HAP-1 (cell line): ENCODE measurements around the gene IRAK1.
A peak's percentile ranks its signal among the peaks of the same experiment; 100 is the strongest.

Experiments
- DNase-seq, 2 experiments: peaks; one replicate each; pipeline ENCODE4 v3.0.0-alpha.2; 2016 to 2020; ENCODE audit warnings: low spot score in 2 of 2
- H3K27me3 ChIP-seq: fragments of 250-450 bp; sonication (Bioruptor Pico); 2 replicates; pipeline ENCODE4 v1.5.1; 2020; ENCODE audit warnings: low read depth, mild to moderate bottlenecking, moderate library complexity
- H3K36me3 ChIP-seq: fragments of 250-450 bp; sonication (Bioruptor Pico); replicated peaks from 2 replicates; pipeline ENCODE4 v1.5.1; 2020; ENCODE audit warnings: mild to moderate bottlenecking
- H3K4me1 ChIP-seq: fragments of 250-450 bp; sonication (Bioruptor Pico); 2 replicates; pipeline ENCODE4 v1.5.1; 2020; ENCODE audit warnings: mild to moderate bottlenecking
- H3K4me3 ChIP-seq: fragments of 250-450 bp; sonication (Bioruptor Pico); 2 replicates; pipeline ENCODE4 v1.5.1; 2020; ENCODE audit warnings: mild to moderate bottlenecking, moderate library complexity
- H3K9me3 ChIP-seq: fragments of 250-450 bp; sonication (Bioruptor Pico); 2 replicates; pipeline ENCODE4 v1.5.1; 2020; ENCODE audit warnings: mild to moderate bottlenecking, moderate library complexity
- in situ Hi-C: fragments of 300-500 bp; cut with MboI; formaldehyde crosslinking; loops from 3 replicates; pipeline ENCODE4 v1.14.3; 2020; ENCODE audit warnings: low sequenced_read_pairs, inconsistent platforms, mixed read lengths

Gene IRAK1

GRCh38 chrX:154032653-154033052, 13.0 kb upstream of the IRAK1 start:
- no peak for DNase-seq
- no peaks in the 10 kb centered on the region for H3K27me3 ChIP-seq
- no peaks in the 10 kb centered on the region for H3K9me3 ChIP-seq
- no peaks in the 10 kb centered on the region for H3K4me1 ChIP-seq
- H3K4me3 ChIP-seq, result no peak overlapping the region
- in situ Hi-C loops, result no loop called here
- H3K36me3 ChIP-seq, result peaks cover 47% of the 10 kb centered on the region

GRCh38 chrX:154032160-154032559, 12.5 kb upstream of the IRAK1 start:
- no peaks in the 10 kb centered on the region for H3K27me3 ChIP-seq
- in situ Hi-C loops, result no loop called here
- H3K9me3 ChIP-seq, result no peaks in the 10 kb centered on the region
- H3K4me3 ChIP-seq, result no peak overlapping the region
- peaks cover 52% of the 10 kb centered on the region for H3K36me3 ChIP-seq
- no peak for DNase-seq
- H3K4me1 ChIP-seq, result no peaks in the 10 kb centered on the region

DNA sequence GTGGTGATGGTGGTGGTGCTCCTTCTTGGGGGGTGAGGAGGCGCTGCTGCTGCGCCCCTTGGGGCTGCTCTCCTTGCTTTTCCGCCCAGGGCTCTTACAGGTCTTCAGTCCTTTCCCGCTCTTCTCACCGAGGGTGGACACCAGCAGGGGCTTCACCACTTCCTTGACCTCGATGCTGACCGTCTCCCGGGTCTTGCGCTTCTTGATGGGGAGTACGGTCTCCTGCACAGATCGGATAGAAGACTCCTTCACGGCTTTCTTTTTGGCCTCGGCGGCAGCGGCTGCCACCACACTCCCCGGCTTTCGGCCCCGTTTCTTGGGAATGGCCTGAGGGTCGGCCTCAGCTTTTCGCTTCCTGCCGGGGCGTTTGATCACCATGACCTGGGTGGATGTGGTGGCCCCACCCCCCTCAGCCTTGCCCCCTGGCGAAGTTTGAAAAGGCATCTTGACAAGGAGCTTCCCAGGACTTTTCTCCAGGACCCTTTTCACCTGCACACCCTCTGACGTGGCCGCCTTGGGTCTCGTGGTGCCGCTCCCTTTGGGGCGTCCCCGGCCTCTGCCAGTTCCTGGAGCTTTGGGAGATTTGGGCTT, 11.1 kb upstream of the IRAK1 start:
- no peaks in the 10 kb centered on the region for H3K4me1 ChIP-seq
- in situ Hi-C loops, result no loop called here
- no peaks in the 10 kb centered on the region for H3K9me3 ChIP-seq
- H3K27me3 ChIP-seq, result no peaks in the 10 kb centered on the region
- no peak for DNase-seq
- H3K4me3 ChIP-seq, result no peak overlapping the region
- H3K36me3 ChIP-seq, result peaks cover 55% of the 10 kb centered on the region

GRCh38 chrX:154030266-154030665, 10.6 kb upstream of the IRAK1 start:
- Histone ChIP-seq H3K9me3 (no peaks in the 10 kb centered on the region), H3K36me3 (peaks cover 55% of the 10 kb centered on the region), H3K27me3 (no peaks in the 10 kb centered on the region), H3K4me1 (no peaks in the 10 kb centered on the region), H3K4me3 (no peak overlapping the region)
- no peak for DNase-seq
- in situ Hi-C loops, result no loop called here

GRCh38 chrX:154029439-154029838, 9.7 kb upstream of the IRAK1 start:
- Histone ChIP-seq H3K4me3 (no peak overlapping the region), H3K4me1 (no peaks in the 10 kb centered on the region), H3K27me3 (no peaks in the 10 kb centered on the region), H3K36me3 (peaks cover 55% of the 10 kb centered on the region), H3K9me3 (no peaks in the 10 kb centered on the region)
- DNase-seq, result no peak
- in situ Hi-C loops, result no loop called here

GRCh38 chrX:154028502-154029184, 8.9 kb upstream of the IRAK1 start:
- no peaks in the 10 kb centered on the region for H3K27me3 ChIP-seq
- no peak overlapping the region for H3K4me3 ChIP-seq
- peaks cover 1% of the 10 kb centered on the region for H3K4me1 ChIP-seq
- no peak for DNase-seq
- peaks cover 55% of the 10 kb centered on the region for H3K36me3 ChIP-seq
- no peaks in the 10 kb centered on the region for H3K9me3 ChIP-seq
- in situ Hi-C loops, result no loop called here

GRCh38 chrX:154027986-154028385, 8.3 kb upstream of the IRAK1 start:
- DNase-seq, result no peak
- H3K36me3 ChIP-seq, result peaks cover 53% of the 10 kb centered on the region
- H3K9me3 ChIP-seq, result no peaks in the 10 kb centered on the region
- in situ Hi-C loops, result no loop called here
- no peaks in the 10 kb centered on the region for H3K27me3 ChIP-seq
- H3K4me1 ChIP-seq, result peaks cover 8% of the 10 kb centered on the region
- H3K4me3 ChIP-seq, result no peak overlapping the region

GRCh38 chrX:154027022-154027402, 7.3 kb upstream of the IRAK1 start:
- H3K4me3 ChIP-seq, result no peak overlapping the region
- H3K9me3 ChIP-seq, result no peaks in the 10 kb centered on the region
- H3K36me3 ChIP-seq, result peaks cover 44% of the 10 kb centered on the region
- in situ Hi-C loops, result no loop called here
- H3K4me1 ChIP-seq, result peaks cover 18% of the 10 kb centered on the region
- DNase-seq, result no peak
- no peaks in the 10 kb centered on the region for H3K27me3 ChIP-seq

DNA sequence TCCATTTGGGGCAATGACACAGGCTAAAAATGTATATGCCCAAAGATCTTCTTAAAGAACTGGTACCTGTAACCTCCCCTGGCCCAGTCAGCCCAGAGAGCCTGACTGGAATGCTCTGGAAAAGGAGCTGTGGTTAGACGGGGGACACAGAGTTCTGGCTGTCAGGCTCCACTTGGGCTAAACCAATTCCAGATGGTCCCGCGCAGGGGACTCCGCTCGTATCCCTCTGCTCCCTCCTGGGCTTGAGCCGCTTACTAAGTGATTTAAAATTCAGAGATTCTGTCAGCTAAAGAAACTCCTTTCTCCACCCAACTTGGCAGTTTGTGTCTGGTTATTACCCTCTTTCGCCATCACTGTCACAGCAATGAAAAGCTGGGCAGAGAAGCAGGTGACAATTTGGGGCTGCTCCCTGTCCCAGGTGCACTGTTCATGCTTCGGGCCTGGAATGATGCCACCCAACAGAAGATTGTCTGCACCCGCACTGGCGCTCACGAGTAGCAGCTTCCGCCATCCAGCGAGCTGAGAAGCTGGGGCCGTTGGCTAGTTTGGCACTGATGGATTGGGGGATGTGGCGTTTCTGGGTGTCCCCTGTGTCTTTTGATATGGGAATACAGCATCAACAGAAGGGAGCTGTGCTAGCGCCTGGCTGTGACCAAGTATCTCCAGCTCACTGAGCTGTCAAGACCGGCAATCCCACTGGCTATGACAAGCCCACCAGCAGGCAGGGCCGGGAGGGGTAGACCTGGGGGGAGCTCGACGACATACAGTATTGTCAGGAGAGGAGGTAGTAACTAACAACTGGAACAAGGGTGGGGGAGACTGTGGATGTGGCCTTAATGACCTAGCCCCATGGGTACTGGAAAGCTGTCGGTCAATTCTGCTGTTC, 6.7 kb upstream of the IRAK1 start:
- Histone ChIP-seq H3K4me1 (peaks cover 24% of the 10 kb centered on the region), H3K4me3 (no peak overlapping the region), H3K36me3 (peaks cover 37% of the 10 kb centered on the region), H3K9me3 (no peaks in the 10 kb centered on the region), H3K27me3 (no peaks in the 10 kb centered on the region)
- in situ Hi-C loops, result no loop called here
- DNase-seq, result no peak

- in situ Hi-C loops, result no loop called here
- Histone ChIP-seq H3K36me3 (peaks cover 29% of the 10 kb centered on the region), H3K4me1 (peaks cover 35% of the 10 kb centered on the region), H3K4me3 (no peak overlapping the region), H3K27me3 (no peaks in the 10 kb centered on the region), H3K9me3 (no peaks in the 10 kb centered on the region)
- DNase-seq, result no peak
These were observed 5.5 kb upstream of the IRAK1 start for GRCh38 chrX:154025230-154025629.

DNA sequence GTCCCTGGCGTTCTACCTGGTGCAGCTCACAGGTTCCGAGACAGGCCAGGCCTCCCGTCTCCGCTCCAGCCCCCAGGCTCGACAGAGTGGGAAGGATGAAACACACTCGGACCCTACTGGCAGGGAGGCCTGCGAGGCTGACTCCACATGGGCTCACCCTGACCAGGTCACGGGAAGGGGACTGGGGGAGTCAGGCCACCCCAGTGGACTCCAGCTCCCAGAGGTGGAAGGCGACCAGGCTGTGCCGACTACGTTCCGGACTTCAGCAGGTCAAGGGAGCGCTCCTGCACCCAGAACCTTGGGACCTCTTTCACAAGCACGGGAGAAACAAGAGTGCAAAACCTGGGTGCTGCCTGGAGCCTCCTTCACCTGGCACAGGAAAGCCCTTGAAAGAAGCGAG, 4.6 kb upstream of the IRAK1 start:
- Histone ChIP-seq H3K36me3 (peaks cover 22% of the 10 kb centered on the region), H3K4me1 (peaks cover 38% of the 10 kb centered on the region), H3K4me3 (no peak overlapping the region), H3K27me3 (no peaks in the 10 kb centered on the region), H3K9me3 (no peaks in the 10 kb centered on the region)
- in situ Hi-C loops, result loop anchor here (25.0 kb wide), 2 partner anchors 313 to 513 kb away; partner anchors contain the start of genes G6PD and IKBKG
- no peak for DNase-seq

DNA sequence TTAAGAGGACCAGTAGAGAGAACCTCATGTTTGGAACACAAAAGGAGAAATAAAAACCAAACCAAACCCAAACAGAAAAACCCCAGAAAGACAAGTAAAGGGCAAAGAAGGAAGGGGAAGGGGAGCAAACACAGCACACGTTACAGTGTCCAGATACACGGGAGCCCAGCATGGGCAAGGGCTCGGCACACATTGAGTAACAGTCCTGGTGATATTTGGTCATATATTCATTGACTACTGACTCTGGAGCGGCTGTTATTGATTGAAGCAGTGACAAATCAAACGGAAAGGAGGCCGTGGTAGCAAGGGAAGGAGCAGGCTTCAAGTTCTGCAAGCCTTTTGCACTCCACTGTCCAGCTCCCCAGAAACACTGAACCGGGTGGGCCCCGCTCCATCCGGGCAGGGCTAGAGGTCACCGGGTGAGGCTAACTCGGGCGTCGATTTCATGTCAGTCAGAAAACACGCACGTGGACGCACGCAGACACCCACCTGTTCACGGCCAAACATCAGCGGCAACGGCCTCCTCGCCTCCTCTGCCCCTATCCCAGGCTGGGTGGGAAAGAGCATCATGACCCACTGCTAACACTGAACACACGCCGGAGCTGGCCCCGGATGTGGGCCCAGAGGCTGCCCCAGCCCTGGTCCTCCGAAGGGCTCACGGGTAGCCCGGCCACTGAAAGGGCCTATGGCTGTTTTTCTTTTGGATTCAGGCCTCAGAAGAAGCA, 3.7 kb upstream of the IRAK1 start:
- H3K4me1 ChIP-seq, result peaks cover 44% of the 10 kb centered on the region
- H3K4me3 ChIP-seq, result no peak overlapping the region
- DNase-seq, result no peak
- H3K9me3 ChIP-seq, result no peaks in the 10 kb centered on the region
- peaks cover 21% of the 10 kb centered on the region for H3K36me3 ChIP-seq
- in situ Hi-C loops, result loop anchor here (25.0 kb wide), 2 partner anchors 314 to 514 kb away; partner anchors contain the start of genes G6PD and IKBKG
- no peaks in the 10 kb centered on the region for H3K27me3 ChIP-seq

DNA sequence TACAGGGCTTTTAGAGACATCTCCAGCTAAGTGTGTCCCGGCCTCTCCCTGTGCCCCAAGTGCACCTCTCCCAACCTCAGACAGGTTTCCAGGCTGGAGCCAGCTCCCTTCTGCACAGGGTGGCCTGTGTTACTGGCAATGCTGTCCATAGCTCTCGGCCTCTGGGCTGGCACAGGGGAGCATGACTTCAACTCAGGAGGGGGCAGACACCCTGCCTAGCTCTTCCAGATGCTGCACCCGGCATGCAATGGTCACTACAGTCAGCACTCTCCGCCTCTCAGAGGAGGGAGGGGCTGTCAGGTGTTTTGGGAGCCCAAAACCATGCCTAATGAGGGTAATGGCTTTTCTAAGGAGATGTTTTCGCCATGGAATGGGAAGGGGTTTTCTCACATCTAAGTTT, 2.4 kb upstream of the IRAK1 start:
- peak in 1 of 2 experiments; percentile 31 for DNase-seq
- H3K4me3 ChIP-seq, result no peak overlapping the region
- H3K9me3 ChIP-seq, result no peaks in the 10 kb centered on the region
- peaks cover 23% of the 10 kb centered on the region for H3K36me3 ChIP-seq
- peaks cover 48% of the 10 kb centered on the region for H3K4me1 ChIP-seq
- H3K27me3 ChIP-seq, result no peaks in the 10 kb centered on the region
- in situ Hi-C loops, result loop anchor here (25.0 kb wide), 2 partner anchors 315 to 515 kb away; partner anchors contain the start of genes G6PD and IKBKG
